Neural progenitor cell (in vitro differentiated cells): Measurements from ENCODE around the gene MZF1.

Source experiments
- EZH2 ChIP-seq: fragments of 200-600 bp; sonication (generic); IDR thresholded peaks from 2 replicates; pipeline ENCODE4 v1.6.1; 2017; ENCODE audit warnings: antibody characterized with exemption, mild to moderate bottlenecking, moderate library complexity
- TF ChIP-seq, protein P1 (sequence below): fragments of 200-600 bp; sonication (generic); IDR thresholded peaks from 2 replicates; pipeline ENCODE4 v1.5.1; 2017; ENCODE audit warnings: antibody characterized with exemption, mild to moderate bottlenecking

DNA sequence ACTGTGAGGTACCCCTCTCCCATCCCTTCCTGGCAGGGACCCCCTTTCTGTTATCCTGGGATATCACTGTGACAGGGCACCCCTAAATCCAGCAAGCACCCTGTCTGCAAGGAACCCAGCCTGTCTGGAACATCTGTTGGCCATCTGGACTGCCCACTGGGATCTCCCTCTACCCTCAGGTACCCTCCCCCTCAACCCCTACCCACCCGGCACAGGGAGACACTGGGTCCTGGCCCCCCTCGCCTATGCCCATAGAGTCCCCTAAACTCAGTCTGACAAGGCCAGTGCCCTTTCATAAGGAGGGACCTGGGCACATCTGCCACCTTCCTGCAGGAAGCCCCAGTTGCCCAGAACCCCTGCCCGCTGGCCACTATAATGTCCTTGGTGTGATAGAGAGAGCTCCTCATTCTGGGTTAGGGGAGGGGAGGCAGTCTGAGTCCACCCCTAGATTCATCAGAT is 58.5 kb downstream of the MZF1 start:
- TF ChIP-seq, protein P1, sequence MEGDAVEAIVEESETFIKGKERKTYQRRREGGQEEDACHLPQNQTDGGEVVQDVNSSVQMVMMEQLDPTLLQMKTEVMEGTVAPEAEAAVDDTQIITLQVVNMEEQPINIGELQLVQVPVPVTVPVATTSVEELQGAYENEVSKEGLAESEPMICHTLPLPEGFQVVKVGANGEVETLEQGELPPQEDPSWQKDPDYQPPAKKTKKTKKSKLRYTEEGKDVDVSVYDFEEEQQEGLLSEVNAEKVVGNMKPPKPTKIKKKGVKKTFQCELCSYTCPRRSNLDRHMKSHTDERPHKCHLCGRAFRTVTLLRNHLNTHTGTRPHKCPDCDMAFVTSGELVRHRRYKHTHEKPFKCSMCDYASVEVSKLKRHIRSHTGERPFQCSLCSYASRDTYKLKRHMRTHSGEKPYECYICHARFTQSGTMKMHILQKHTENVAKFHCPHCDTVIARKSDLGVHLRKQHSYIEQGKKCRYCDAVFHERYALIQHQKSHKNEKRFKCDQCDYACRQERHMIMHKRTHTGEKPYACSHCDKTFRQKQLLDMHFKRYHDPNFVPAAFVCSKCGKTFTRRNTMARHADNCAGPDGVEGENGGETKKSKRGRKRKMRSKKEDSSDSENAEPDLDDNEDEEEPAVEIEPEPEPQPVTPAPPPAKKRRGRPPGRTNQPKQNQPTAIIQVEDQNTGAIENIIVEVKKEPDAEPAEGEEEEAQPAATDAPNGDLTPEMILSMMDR: no peak
- no peak for TF ChIP-seq EZH2
